ENCODE results near the gene SEPTIN2.
"Not testable (repeated sequence)": the region's sequence is repeated elsewhere in the genome, so short reads cannot be mapped to it uniquely, and the experiment has no call there.

The SEPTIN2 gene

GRCh38 chr2:241315093-241315878 is 439 bp upstream of the SEPTIN2 start, which contains the start of gene HDLBP:
Gene HDLBP, minus strand, starts transcription at chr2:241315672. Its CDS starts 48,803 bp downstream, at chr2:241266869.
- DNase-seq = peak; percentile 100

GRCh38 chr2:241316825-241317224 is 1.1 kb downstream of the SEPTIN2 start:
- DNase-seq = no peak

- no peak for DNase-seq
Measured at GRCh38 chr2:241317391-241317790, 1.7 kb downstream of the SEPTIN2 start.

GRCh38 chr2:241318830-241319229 is 3.1 kb downstream of the SEPTIN2 start:
- not testable (repeated sequence) for DNase-seq

- DNase-seq = no peak
Measured at GRCh38 chr2:241320394-241320793, 4.7 kb downstream of the SEPTIN2 start.

- no peak for DNase-seq
Measured at GRCh38 chr2:241321033-241321432, 5.3 kb downstream of the SEPTIN2 start.

- DNase-seq = no peak
Measured at GRCh38 chr2:241321886-241322285, 6.2 kb downstream of the SEPTIN2 start.

GRCh38 chr2:241323778-241324177 is 8.1 kb downstream of the SEPTIN2 start:
- DNase-seq = no peak

- no peak for DNase-seq
Measured at GRCh38 chr2:241324775-241325174, 9.1 kb downstream of the SEPTIN2 start.

- DNase-seq = no peak
Measured at GRCh38 chr2:241325257-241325656, 9.5 kb downstream of the SEPTIN2 start.

- no peak for DNase-seq
Measured at GRCh38 chr2:241329669-241330615, 14.2 kb downstream of the SEPTIN2 start.

- DNase-seq = no peak
Measured at GRCh38 chr2:241330616-241330981, 14.9 kb downstream of the SEPTIN2 start.

- DNase-seq = no peak
Measured at GRCh38 chr2:241334813-241335212, 19.1 kb downstream of the SEPTIN2 start.

GRCh38 chr2:241339839-241340630 is 24.3 kb downstream of the SEPTIN2 start:
- DNase-seq = no peak

- DNase-seq = no peak
Measured at GRCh38 chr2:241340631-241341163, 25.0 kb downstream of the SEPTIN2 start.

GRCh38 chr2:241344925-241345651 is 29.4 kb downstream of the SEPTIN2 start:
- no peak for DNase-seq

GRCh38 chr2:241349941-241350340 is 34.2 kb downstream of the SEPTIN2 start:
- no peak for DNase-seq

GRCh38 chr2:241350530-241350877 is 34.8 kb downstream of the SEPTIN2 start:
- no peak for DNase-seq

- DNase-seq = no peak
Measured at GRCh38 chr2:241350878-241351639, 35.3 kb downstream of the SEPTIN2 start.

GRCh38 chr2:241351640-241352031 is 35.9 kb downstream of the SEPTIN2 start:
- DNase-seq = no peak

GRCh38 chr2:241352227-241352626 is 36.5 kb downstream of the SEPTIN2 start:
- no peak for DNase-seq
